Subcutaneous adipose tissue (tissue), 4 donors: Measurements from ENCODE around the gene ALPL. TPM values are rescaled to one million over a fixed set of nuclear protein-coding genes. Genes with fewer than 3 reads are reported as not detected.

Source experiments
- total RNA-seq, 4 donors: library from RNA; depleted of rRNA; stranded (reverse); fragments of >200 nt; gene quantifications; one replicate each; pipeline ENCODE4 v1.1.0, GENCODE V29; 2016
- TF ChIP-seq, protein P1 (sequence below): fragments of 450-650 bp; IDR thresholded peaks from one replicate; pipeline ENCODE4 v1.5.1; 2016; ENCODE audit warnings: low read depth, mild to moderate bottlenecking, control low read depth, antibody characterized with exemption, moderate library complexity

Gene ALPL
- total RNA-seq, 4 donors from 2014 or later = 2.6 to 17.7 (median 9.5) TPM

- TF ChIP-seq, protein P1, sequence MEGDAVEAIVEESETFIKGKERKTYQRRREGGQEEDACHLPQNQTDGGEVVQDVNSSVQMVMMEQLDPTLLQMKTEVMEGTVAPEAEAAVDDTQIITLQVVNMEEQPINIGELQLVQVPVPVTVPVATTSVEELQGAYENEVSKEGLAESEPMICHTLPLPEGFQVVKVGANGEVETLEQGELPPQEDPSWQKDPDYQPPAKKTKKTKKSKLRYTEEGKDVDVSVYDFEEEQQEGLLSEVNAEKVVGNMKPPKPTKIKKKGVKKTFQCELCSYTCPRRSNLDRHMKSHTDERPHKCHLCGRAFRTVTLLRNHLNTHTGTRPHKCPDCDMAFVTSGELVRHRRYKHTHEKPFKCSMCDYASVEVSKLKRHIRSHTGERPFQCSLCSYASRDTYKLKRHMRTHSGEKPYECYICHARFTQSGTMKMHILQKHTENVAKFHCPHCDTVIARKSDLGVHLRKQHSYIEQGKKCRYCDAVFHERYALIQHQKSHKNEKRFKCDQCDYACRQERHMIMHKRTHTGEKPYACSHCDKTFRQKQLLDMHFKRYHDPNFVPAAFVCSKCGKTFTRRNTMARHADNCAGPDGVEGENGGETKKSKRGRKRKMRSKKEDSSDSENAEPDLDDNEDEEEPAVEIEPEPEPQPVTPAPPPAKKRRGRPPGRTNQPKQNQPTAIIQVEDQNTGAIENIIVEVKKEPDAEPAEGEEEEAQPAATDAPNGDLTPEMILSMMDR = no peak
Observed at GRCh38 chr1:21572735-21573277, 63.6 kb downstream of the ALPL start.

DNA sequence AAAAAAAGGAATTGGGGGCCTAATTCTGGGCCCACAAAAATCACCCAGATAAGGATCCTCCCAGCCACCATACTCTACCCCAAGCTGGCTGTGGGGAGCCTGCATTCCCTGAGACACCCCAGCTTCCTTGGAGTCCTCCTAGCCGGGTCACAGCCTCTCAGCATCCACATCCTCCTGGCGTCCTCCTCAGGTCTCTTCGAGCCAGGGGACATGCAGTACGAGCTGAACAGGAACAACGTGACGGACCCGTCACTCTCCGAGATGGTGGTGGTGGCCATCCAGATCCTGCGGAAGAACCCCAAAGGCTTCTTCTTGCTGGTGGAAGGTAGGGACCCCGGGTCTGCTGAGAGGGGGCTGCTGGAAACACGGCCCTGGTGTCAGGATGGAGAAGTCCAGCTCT is 64.3 kb downstream of the ALPL start:
- TF ChIP-seq, protein P1 = no peak

DNA sequence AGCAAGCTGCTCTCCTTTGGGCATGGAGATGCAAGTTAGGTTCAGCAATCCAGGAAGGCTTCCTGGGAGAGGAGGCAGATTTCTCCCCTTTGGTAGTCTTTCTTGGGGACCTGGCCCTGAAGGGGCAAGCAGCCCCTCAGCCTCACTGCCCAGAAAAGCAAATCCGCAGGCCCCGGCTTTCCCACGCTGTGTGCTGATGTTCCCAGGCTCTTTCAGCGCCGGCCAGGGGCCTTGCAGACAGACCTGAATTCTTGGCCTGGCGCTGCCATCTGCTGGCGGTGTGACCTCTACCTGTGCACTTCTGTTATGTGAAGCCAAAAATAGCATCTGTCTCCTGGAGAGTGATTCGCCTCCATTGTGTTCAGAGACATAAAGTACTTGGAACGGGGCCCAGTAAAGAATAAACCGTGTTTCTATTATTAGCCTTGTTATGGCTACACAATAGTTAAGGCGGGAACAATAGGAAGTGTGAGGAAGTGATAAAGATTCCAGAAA is 64.8 kb downstream of the ALPL start:
- TF ChIP-seq, protein P1 = no peak

GRCh38 chr1:21574466-21575151 is 65.4 kb downstream of the ALPL start:
- TF ChIP-seq, protein P1 = no peak

- TF ChIP-seq, protein P1 = no peak
Observed at GRCh38 chr1:21575351-21575942, 66.2 kb downstream of the ALPL start.

GRCh38 chr1:21576031-21576797 is 67.0 kb downstream of the ALPL start:
- TF ChIP-seq, protein P1 = no peak

- TF ChIP-seq, protein P1 = no peak
Observed at GRCh38 chr1:21576798-21577187, 67.6 kb downstream of the ALPL start.
